ENCODE measurements around the gene ZNF550. TPM values are rescaled to one million over a fixed set of nuclear protein-coding genes. Genes with fewer than 3 reads are reported as not detected.

Gene ZNF550
- total and polyA plus RNA-seq, 2 of the 13 experiments (the other 11 are each of a cell fraction or from before 2014, with no cell fraction given) = 8.6 to 9.1 TPM

DNA sequence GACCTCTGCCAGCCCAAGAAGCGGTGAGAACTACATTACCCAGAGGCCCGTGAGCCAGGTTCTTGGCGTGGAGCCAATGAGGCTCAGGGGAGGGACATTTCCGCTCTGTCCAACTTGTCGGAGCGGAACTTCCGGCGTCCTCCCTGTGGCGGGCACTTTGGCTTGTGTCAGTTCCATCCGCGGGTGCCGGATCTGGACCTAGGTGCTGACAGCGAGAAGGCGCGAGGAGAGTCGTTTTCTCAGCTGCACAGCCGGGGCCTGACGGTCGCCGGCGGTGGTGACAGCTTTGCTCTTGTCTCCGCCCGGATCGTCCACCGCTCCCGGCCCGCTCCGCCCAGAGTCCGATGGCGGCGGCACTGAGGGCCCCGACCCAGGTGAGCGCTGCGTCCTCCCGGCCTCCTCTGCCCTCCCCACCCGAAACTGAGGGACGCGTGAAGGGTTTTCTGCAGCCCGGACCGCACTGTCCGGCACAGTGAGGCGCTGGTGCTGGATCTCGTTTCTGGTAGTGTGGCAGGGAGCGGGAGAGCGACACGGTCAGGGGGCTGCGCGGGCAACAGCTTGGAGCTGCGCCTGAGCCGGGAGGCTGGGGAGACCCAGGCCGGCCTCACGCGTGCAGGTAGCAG lies 40.2 kb upstream of the ZNF550 start, which contains the start of gene ZNF530 (continued):
- 0 out of 2 replicates have a peak, but pooled peaks have one; percentile 40 for TF ChIP-seq ZNF749 (CRISPR knock-in tag; IDR thresholded peaks at IDR 0.05; ENCODE audit: borderline replicate concordance)
- peak; percentile 85; the same call in 1 of the 2 replicates for TF ChIP-seq GLI4 (CRISPR knock-in tag; IDR thresholded peaks at IDR 0.05; ENCODE audit: borderline replicate concordance)
- peak; percentile 89 for TF ChIP-seq SPEN (CRISPR knock-in tag; IDR thresholded peaks at IDR 0.05; ENCODE audit: low read depth)
- TF ChIP-seq NFYC (CRISPR knock-in tag; IDR thresholded peaks at IDR 0.05) = peak; percentile 88
- no peak for TF ChIP-seq ZNF713 (CRISPR knock-in tag; IDR thresholded peaks at IDR 0.05)
- no peak for TF ChIP-seq MBNL3 (CRISPR knock-in tag; conservative IDR thresholded peaks at IDR 0.05)
- TF ChIP-seq ATRX (CRISPR knock-in tag; IDR thresholded peaks at IDR 0.05; ENCODE audit: borderline replicate concordance) = no peak
- TF ChIP-seq, protein P1, sequence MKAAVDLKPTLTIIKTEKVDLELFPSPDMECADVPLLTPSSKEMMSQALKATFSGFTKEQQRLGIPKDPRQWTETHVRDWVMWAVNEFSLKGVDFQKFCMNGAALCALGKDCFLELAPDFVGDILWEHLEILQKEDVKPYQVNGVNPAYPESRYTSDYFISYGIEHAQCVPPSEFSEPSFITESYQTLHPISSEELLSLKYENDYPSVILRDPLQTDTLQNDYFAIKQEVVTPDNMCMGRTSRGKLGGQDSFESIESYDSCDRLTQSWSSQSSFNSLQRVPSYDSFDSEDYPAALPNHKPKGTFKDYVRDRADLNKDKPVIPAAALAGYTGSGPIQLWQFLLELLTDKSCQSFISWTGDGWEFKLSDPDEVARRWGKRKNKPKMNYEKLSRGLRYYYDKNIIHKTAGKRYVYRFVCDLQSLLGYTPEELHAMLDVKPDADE (CRISPR knock-in tag; IDR thresholded peaks at IDR 0.05) = no peak
- TF ChIP-seq ATM (IDR thresholded peaks at IDR 0.05; ENCODE audit: borderline replicate concordance) = no peak
- TF ChIP-seq ZFP36L2 (CRISPR knock-in tag; IDR thresholded peaks at IDR 0.05) = no peak
- TF ChIP-seq CBX1 (IDR thresholded peaks at IDR 0.05; ENCODE audit: low read depth) = no peak
- peak; percentile 97 for TF ChIP-seq GABPA (IDR thresholded peaks at IDR 0.05; ENCODE audit: low read depth, low read length)
- TF ChIP-seq GABPA (CRISPR knock-in tag; IDR thresholded peaks at IDR 0.05; ENCODE audit: low read depth) = peak; percentile 99
- TF ChIP-seq ZNF792 (CRISPR knock-in tag; IDR thresholded peaks at IDR 0.05) = no peak
- TF ChIP-seq ZNF24 (IDR thresholded peaks at IDR 0.05) = no peak
- peak; percentile 56; the same call in 1 of the 2 replicates for TF ChIP-seq CSRNP1 (CRISPR knock-in tag; IDR thresholded peaks at IDR 0.05)
- TF ChIP-seq CBX5 (CRISPR knock-in tag; IDR thresholded peaks at IDR 0.05; ENCODE audit: borderline replicate concordance) = peak; percentile 36; the same call in 1 of the 2 replicates
- TF ChIP-seq, protein P2, sequence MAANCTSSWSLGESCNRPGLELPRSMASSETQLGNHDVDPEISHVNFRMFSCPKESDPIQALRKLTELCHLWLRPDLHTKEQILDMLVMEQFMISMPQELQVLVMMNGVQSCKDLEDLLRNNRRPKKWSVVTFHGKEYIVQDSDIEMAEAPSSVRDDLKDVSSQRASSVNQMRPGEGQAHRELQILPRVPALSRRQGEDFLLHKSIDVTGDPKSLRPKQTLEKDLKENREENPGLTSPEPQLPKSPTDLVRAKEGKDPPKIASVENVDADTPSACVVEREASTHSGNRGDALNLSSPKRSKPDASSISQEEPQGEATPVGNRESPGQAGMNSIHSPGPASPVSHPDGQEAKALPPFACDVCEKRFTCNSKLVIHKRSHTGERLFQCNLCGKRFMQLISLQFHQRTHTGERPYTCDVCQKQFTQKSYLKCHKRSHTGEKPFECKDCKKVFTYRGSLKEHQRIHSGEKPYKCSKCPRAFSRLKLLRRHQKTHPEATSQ (CRISPR knock-in tag; IDR thresholded peaks at IDR 0.05; ENCODE audit: borderline replicate concordance) = peak; percentile 22; the same call in 1 of the 2 replicates
- TF ChIP-seq ZNF124 (CRISPR knock-in tag; IDR thresholded peaks at IDR 0.05) = no peak
- TF ChIP-seq, protein P3, sequence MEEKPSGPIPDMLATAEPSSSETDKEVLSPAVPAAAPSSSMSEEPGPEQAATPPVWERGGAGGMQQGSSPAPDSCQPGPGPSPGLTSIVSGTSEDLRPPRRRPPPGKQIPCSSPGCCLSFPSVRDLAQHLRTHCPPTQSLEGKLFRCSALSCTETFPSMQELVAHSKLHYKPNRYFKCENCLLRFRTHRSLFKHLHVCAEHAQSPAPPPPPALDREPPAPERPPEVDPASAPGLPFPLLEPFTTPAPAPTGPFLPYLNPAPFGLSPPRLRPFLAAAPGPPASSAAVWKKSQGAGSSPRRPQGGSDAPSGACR (CRISPR knock-in tag; IDR thresholded peaks at IDR 0.05) = no peak
- peak; percentile 100 for TF ChIP-seq ZSCAN22 (CRISPR knock-in tag; IDR thresholded peaks at IDR 0.05)
- peak; percentile 80; the same call in 1 of the 2 replicates for TF ChIP-seq ZNF772 (CRISPR knock-in tag; IDR thresholded peaks at IDR 0.05)
- TF ChIP-seq YEATS4 (CRISPR knock-in tag; IDR thresholded peaks at IDR 0.05; ENCODE audit: borderline replicate concordance) = 0 out of 2 replicates have a peak, but pooled peaks have one; percentile 24
- TF ChIP-seq, protein P4, sequence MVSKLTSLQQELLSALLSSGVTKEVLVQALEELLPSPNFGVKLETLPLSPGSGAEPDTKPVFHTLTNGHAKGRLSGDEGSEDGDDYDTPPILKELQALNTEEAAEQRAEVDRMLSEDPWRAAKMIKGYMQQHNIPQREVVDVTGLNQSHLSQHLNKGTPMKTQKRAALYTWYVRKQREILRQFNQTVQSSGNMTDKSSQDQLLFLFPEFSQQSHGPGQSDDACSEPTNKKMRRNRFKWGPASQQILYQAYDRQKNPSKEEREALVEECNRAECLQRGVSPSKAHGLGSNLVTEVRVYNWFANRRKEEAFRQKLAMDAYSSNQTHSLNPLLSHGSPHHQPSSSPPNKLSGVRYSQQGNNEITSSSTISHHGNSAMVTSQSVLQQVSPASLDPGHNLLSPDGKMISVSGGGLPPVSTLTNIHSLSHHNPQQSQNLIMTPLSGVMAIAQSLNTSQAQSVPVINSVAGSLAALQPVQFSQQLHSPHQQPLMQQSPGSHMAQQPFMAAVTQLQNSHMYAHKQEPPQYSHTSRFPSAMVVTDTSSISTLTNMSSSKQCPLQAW (CRISPR knock-in tag; IDR thresholded peaks at IDR 0.05) = 0 out of 2 replicates have a peak, but pooled peaks have one; percentile 43

All from HepG2 (cell line).